Right lobe of liver (tissue), 4 donors: ENCODE results near the gene NRXN3.

Source experiments
- CTCF ChIP-seq, 4 donors: fragments of 200-600 bp in 3 of 4; fragments of 450-650 bp in 1 of 4; IDR thresholded peaks; one replicate each; pipeline versions ENCODE4 v1.5.1 to v1.8.0; 2016 to 2022; ENCODE audit warnings: antibody characterized with exemption in 4 of 4, mild to moderate bottlenecking in 2 of 4
- POLR2A ChIP-seq: fragments of 450-650 bp; IDR thresholded peaks from one replicate; pipeline ENCODE4 v1.6.1; 2017; ENCODE audit warnings: antibody characterized with exemption, mild to moderate bottlenecking
- donor health status: DM: no; HTN: no; CAD: no.
- donor health status: DM: no; HTN: no; CAD: no.
- donor health status: DM: no; HTN: yes; CAD: no.

DNA sequence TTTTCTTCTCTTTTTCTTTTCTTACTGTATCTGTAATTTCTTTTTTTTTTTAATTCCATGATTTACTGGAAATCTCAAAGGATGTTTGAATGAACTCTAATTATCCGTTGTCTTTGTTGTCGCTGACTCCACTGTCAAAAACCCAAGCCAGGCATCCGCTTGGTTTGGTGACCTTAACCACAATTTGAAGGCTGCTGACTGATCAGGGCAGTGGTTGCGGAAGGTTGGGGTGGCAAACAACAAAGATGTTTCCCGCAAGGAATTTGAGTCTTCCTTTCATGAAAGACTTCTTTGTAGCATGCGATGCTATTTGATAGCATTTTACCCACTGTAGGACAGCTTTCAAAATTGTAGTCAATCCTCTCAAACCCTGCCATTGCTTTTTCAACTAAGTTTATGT, 1027.3 kb downstream of the NRXN3 start:
- no peak for TF ChIP-seq CTCF (IDR thresholded peaks at IDR 0.05)
- TF ChIP-seq POLR2A = no peak
